CMK (cell line): Measurements from ENCODE around the gene ZGRF1.
"Not testable (repeated sequence)": the region's sequence is repeated elsewhere in the genome, so short reads cannot be mapped to it uniquely, and the experiment has no call there.

Experiments
- DNase-seq: peaks from one replicate; pipeline ENCODE4 v3.0.0-alpha.2; 2010; ENCODE audit warnings: low read depth

ZGRF1 gene

GRCh38 chr4:112557676-112558411, 78.9 kb downstream of the ZGRF1 start:
- no peak for DNase-seq

GRCh38 chr4:112554271-112554670, 82.4 kb downstream of the ZGRF1 start:
- not testable (repeated sequence) for DNase-seq

DNA sequence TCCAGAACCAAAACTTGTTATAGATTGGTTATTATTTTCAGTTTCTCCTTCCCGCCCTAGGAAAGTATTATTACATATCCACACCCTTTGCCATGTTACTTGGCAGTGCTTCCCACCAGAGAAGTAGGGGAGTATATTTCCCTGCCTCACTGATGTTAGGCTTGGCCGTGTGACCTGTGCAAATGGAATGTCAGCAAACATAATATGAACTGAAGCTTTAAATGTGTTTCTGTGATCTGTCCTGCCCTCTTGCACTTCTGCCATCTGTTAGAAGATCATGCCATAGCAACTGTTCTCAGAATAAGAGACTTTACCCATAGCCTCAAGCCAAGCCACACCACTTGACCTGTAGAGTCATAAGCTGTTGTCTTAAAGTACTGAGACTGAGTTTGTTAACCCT, 84.0 kb downstream of the ZGRF1 start:
- DNase-seq, result no peak

DNA sequence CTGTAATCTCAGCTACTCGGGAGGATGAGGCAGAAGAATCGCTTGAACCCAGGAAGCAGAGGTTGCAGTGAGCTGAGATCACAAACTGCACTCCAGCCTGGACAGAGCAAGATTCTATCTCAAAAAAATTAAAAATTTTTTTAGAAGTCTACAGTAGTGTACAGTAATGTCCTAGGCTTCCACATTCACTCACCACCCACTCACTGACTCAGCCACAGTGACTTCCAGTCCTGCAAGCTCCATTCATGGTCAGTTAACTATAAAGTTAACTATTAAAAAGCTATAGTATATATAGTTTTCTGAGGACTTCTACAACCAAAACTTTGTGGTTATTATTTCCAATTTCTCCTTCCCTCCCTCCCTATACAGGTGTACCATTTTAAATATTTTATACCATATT, 86.0 kb downstream of the ZGRF1 start:
- DNase-seq, result no peak

DNA sequence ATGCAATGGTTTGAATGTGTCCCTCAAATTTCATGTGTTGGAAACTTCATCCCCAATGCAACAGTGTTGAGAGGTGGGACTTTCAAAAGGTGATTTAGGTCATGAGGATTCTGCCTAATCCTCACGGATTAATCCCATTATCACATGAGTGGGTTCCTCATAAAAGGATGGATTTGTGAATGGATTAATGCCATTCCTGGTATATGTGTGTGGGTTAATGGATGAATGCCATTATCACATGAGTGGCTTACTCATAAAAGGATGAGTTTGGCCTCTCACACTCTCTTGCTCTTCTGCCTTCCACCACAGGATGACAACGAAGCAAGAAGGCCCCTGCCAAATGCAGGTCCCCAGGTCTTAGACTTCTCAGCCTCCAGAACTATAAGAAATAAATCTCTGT, 90.2 kb downstream of the ZGRF1 start:
- no peak for DNase-seq

- no peak for DNase-seq
Observed at GRCh38 chr4:112545346-112545745, 91.4 kb downstream of the ZGRF1 start.

DNA sequence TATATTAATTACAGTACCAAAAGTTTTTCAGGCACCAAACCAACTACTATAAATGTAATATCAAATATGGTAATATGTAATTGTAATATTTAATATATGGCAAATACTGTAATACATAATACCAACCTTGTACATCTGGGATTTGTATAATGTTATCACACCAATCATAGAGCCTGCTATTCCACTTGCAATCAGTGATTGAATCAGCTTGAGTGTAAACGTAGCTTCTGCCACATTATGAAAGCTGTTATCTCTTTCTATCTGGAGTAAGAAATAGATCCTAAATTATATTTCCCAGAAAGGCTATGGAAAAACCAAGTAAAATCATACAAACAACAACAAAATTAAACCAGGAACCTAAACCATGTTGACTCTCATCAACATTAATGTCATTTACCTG, 96.0 kb downstream of the ZGRF1 start:
- DNase-seq, result no peak

DNA sequence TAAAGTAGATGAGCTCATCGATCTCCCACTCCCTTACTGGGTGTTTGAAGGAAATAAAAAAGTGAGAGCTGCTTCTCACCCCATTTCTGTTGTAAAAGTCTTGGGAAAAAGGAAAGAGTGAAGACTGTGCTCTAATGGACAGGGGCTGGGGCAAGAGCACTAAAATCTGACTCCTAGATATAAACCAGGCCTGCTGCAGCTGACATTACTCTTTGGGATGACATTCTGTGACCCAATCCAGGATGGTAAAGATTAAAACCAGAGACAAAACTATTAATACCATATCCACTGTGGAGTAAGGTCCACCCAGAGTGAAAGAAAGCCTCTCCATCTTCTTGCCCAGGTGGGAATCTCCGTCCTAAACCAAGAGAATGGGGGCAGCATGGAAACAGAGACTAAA, 100.6 kb downstream of the ZGRF1 start:
- no peak for DNase-seq

- DNase-seq, result no peak
Observed at GRCh38 chr4:112532267-112532666, 104.4 kb downstream of the ZGRF1 start.

- DNase-seq, result no peak
Observed at GRCh38 chr4:112531146-112531545, 105.6 kb downstream of the ZGRF1 start.

GRCh38 chr4:112526061-112526460, 110.6 kb downstream of the ZGRF1 start:
- DNase-seq, result no peak

DNA sequence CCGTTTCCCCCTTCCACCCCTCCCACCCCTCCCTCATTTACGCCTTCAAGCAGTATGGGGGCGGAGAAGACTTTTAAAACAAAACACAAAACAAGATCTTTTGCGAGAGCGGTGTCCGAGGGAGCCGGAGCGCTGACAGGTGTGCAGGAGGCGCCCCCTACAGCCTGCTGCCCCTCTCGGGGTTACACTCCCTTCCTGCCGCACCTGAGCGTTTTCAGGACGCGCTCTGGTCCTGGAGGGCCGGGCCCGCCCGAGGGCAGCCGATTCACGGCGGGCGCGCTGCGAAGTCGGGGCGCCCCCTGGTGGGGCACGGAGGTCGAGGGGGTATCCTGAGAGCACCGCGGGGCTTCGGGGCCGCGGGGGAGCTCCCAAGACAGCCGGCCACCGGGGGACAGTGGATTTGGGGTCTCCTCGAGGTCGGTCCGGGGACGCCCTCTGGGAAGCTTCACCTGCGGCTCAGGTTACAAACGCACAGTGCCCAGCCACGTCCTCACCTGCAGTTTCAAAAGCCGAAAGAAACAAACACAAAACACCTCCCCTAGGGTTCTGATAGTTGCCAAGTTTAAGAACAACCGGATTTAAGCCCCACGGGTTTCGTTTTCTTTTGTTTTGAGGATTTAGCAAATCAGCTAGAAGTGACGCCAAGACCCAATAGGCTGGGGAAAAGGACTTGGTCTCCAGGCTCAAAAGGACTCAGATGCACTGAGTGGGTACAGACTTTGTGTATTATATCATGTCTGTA, 112.8 kb downstream of the ZGRF1 start:
- peak; percentile 24 for DNase-seq

- DNase-seq, result peak; percentile 36
Observed at GRCh38 chr4:112523008-112523721, 113.5 kb downstream of the ZGRF1 start.

- not testable (repeated sequence) for DNase-seq
Observed at GRCh38 chr4:112522431-112522830, 114.3 kb downstream of the ZGRF1 start.

DNA sequence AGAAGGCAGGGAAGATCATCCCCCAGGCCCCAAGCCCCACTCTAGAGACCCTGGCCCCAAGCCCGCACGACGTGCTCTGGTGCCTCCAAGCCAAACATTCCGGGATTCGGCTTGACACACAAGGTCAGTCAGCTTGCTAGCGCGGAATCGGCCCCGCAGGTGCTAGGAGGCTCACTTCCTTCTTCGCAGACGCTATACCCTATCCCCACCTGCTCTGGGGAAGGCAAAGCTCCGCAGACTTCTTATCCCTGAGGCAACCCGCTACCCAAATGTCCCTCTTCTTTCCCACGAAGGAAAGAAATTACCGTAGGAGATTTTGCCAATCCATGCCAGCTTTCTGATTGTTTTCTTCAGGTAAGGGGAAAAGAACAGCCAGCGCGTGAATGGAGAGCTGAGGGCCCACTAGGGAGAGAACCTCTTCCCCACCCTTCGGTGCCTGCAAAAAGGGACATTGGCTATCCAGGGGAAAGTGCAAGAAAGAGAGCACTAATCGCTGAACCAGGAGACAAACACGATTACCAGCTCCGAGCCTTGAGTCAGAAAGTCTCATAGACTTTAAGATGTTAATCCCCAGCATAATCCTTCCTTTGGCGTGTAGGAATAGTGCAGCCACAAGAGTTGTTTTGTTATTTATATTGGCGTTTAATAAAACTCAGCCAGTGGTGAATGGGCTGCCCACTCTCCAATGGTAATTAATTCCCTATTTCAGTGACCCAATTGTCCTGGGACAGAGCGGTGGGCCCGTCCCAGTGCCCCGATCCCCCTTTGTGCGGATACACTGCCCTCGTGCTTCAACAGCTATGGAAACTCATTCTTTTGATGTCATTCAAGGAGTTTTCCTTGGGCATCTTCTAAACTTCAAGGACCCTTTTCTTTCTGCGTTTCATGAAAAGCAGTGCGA, 115.3 kb downstream of the ZGRF1 start:
- no peak for DNase-seq

DNA sequence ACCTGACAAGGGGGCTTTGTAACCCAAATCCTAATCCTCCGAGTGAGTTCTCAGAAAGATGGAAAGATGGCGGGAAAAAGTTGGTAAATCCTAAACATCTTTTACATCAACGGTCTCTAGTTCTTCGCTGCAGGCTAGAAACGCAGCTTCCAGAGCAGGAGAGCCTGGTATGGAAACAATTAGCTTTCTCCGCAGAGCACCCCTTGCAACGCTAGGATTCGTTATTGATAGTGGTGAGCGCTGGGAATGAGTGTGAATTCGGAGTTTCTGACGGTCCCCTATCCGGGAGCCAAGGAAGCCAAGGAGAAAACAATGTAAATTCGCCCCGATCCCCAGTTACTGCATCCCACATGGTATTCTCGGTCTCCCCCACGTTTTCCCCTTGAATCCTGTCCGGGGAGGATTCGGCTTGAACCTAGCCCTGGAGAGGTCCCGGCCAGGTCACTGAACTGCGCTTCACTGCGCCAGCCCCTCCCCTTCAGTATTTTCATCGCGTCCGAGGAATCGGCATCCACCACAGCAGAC, 116.0 kb downstream of the ZGRF1 start:
- DNase-seq, result no peak

- DNase-seq, result no peak
Observed at GRCh38 chr4:112519689-112520597, 116.8 kb downstream of the ZGRF1 start.

DNA sequence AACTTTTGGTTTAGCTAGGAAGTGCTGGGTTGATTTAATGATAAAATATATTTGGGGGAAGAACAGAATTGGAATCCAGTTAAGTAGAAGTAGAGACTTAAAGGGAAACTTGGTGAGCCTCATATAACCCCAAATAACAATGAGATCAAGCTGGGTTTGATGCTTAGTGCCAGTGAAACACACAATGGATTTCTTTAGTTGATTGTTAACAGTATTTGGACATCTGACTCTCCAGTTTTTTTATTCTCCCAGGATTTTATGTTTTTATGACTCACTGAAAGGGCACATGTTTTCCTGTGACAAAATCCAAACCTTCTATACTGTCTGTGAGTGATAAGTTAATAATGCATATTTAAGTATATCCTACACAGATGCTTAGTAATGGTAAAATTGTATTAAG, 118.0 kb downstream of the ZGRF1 start:
- DNase-seq, result no peak

GRCh38 chr4:112517911-112518310, 118.8 kb downstream of the ZGRF1 start:
- no peak for DNase-seq

- DNase-seq, result no peak
Observed at GRCh38 chr4:112517067-112517634, 119.6 kb downstream of the ZGRF1 start.
